Lower leg skin (tissue), 4 donors: ENCODE data around the gene KCNG2. TPM values are rescaled to one million over a fixed set of nuclear protein-coding genes. Genes with fewer than 3 reads are reported as not detected.
A peak's percentile ranks its signal among the peaks of the same experiment; 100 is the strongest.

Experiments used
- DNase-seq, 2 donors: peaks; one replicate each; pipeline ENCODE4 v3.0.0-alpha.2; 2019; ENCODE audit warnings: low spot score in 2 of 2
- H3K4me3 ChIP-seq: fragments of 200-600 bp; sonication (generic); 2 replicates; pipeline ENCODE4 v1.5.1; 2017; ENCODE audit warnings: mild to moderate bottlenecking, low read depth; ENCODE audit not compliant: poor library complexity, severe bottlenecking
- POLR2A ChIP-seq, 2 donors: fragments of 450-650 bp; IDR thresholded peaks; one replicate each; pipeline ENCODE4 v1.6.1; 2016 to 2017; ENCODE audit warnings: antibody characterized with exemption in 2 of 2, mild to moderate bottlenecking in 1 of 2, moderate library complexity in 1 of 2
- WGBS, 2 donors: methylation state at CpG; one replicate each; pipeline ENCODE4 v1.1.5; 2018; 5-methylcytosine and 5-hydroxymethylcytosine counted together
- intact Hi-C: fragments of 100-400 bp; cut with DNase I; formaldehyde crosslinking; loops from one replicate; pipeline ENCODE4 v1.15.0; 2023; ENCODE audit warnings: low total_unique reads
- total RNA-seq, 4 donors: library from RNA; depleted of rRNA; stranded (reverse); fragments of >200 nt; gene quantifications; one replicate each; pipeline ENCODE4 v1.1.0, GENCODE V29; 2016
- TF ChIP-seq, protein P1 (sequence below), 3 donors: fragments of 450-650 bp; IDR thresholded peaks; one replicate each; pipeline ENCODE4 v1.5.1; 2016; ENCODE audit warnings: antibody characterized with exemption in 3 of 3, mild to moderate bottlenecking in 3 of 3, moderate library complexity in 2 of 3

KCNG2 gene
- total RNA-seq, 4 donors from 2014 or later = 0.84 TPM; not detected in 3

DNA sequence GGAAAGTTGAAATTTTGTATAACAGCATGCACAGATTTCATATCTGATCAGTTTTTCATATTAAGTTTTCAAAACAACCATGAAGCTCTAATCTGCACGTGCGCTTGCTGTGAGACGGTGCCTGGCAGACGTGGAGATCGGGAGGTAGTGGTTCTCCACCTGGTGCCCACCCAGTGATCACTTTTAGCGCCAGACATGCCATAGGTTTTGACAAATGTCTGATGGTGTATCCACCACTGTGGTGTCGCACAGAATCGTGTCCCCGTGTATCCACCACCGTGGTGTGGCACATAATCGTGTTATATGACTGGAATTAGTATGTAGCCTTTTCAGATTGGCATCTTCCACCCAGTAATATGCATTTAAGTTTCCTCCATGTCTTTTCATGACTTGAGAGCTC, 40.9 kb upstream of the KCNG2 start:
- intact Hi-C loops = no loop called here
- 96% methylated on average over 11 of the region's 11 CpGs for WGBS, 2 donors
- DNase-seq = peak in 1 of 2 donors; percentile 64
- H3K4me3 ChIP-seq = no peak overlapping the region
- no peak for TF ChIP-seq POLR2A (IDR thresholded peaks at IDR 0.05)
- TF ChIP-seq, protein P1, sequence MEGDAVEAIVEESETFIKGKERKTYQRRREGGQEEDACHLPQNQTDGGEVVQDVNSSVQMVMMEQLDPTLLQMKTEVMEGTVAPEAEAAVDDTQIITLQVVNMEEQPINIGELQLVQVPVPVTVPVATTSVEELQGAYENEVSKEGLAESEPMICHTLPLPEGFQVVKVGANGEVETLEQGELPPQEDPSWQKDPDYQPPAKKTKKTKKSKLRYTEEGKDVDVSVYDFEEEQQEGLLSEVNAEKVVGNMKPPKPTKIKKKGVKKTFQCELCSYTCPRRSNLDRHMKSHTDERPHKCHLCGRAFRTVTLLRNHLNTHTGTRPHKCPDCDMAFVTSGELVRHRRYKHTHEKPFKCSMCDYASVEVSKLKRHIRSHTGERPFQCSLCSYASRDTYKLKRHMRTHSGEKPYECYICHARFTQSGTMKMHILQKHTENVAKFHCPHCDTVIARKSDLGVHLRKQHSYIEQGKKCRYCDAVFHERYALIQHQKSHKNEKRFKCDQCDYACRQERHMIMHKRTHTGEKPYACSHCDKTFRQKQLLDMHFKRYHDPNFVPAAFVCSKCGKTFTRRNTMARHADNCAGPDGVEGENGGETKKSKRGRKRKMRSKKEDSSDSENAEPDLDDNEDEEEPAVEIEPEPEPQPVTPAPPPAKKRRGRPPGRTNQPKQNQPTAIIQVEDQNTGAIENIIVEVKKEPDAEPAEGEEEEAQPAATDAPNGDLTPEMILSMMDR (IDR thresholded peaks at IDR 0.05) = no peak

GRCh38 chr18:79760348-79760747, 37.4 kb upstream of the KCNG2 start:
- no peak for DNase-seq
- no peak overlapping the region for H3K4me3 ChIP-seq
- 21 to 27% methylated on average over 1 of the region's 1 CpG for WGBS, 2 donors
- TF ChIP-seq POLR2A (IDR thresholded peaks at IDR 0.05) = no peak
- TF ChIP-seq, protein P1 (IDR thresholded peaks at IDR 0.05) = no peak
- intact Hi-C loops = no loop called here

GRCh38 chr18:79760881-79761280, 36.9 kb upstream of the KCNG2 start:
- H3K4me3 ChIP-seq = no peak overlapping the region
- DNase-seq = peak in 1 of 2 donors; percentile 10
- WGBS, 2 donors = 60 to 74% methylated on average over 1 of the region's 1 CpG
- TF ChIP-seq, protein P1 (IDR thresholded peaks at IDR 0.05) = no peak
- no peak for TF ChIP-seq POLR2A (IDR thresholded peaks at IDR 0.05)
- intact Hi-C loops = no loop called here

DNA sequence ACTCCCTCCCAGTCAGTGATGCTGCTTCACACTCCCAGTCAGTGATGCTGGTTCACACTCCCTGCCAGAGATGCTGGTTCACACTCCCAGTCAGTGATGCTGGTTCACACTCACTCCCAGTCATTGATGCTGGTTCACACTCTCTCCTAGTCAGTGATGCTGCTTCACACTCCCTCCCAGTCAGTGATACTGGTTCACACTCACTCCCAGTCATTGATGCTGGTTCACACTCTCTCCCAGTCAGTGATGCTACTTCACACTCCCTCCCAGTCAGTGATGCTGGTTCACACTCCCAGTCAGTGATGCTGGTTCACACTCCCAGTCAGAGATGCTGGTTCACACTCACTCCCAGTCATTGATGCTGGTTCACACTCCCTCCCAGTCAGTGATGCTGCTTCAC, 34.3 kb upstream of the KCNG2 start:
- intact Hi-C loops = no loop called here
- no peak overlapping the region for H3K4me3 ChIP-seq
- TF ChIP-seq, protein P1 (IDR thresholded peaks at IDR 0.05) = no peak
- TF ChIP-seq POLR2A (IDR thresholded peaks at IDR 0.05) = no peak
- peak in 1 of 2 donors; percentile 7 for DNase-seq

DNA sequence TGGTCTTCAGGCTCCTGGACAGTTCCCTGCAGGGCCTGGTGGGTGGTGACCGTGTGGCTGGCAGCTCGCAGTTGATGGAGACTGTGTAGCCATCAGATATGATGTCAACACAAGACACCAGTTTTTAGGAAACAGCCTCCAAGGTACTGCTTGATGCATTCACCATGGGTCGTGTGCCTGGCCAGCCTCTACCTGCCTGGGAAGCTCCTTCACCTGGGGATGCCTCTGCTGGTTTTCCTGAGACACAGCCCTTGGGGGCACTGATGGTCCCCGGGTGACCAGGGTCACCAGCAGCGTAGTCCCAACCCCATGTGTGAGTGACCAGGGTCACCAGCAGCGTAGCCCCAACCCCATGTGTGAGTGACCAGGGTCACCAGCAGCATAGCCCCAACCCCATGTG, 33.6 kb upstream of the KCNG2 start:
- DNase-seq = peak in 1 of 2 donors; percentile 7
- 73 to 87% methylated on average over 3 to 4 of the region's 6 CpGs for WGBS, 2 donors
- no peak overlapping the region for H3K4me3 ChIP-seq
- TF ChIP-seq POLR2A (IDR thresholded peaks at IDR 0.05) = no peak
- TF ChIP-seq, protein P1 (IDR thresholded peaks at IDR 0.05) = no peak
- intact Hi-C loops = no loop called here

DNA sequence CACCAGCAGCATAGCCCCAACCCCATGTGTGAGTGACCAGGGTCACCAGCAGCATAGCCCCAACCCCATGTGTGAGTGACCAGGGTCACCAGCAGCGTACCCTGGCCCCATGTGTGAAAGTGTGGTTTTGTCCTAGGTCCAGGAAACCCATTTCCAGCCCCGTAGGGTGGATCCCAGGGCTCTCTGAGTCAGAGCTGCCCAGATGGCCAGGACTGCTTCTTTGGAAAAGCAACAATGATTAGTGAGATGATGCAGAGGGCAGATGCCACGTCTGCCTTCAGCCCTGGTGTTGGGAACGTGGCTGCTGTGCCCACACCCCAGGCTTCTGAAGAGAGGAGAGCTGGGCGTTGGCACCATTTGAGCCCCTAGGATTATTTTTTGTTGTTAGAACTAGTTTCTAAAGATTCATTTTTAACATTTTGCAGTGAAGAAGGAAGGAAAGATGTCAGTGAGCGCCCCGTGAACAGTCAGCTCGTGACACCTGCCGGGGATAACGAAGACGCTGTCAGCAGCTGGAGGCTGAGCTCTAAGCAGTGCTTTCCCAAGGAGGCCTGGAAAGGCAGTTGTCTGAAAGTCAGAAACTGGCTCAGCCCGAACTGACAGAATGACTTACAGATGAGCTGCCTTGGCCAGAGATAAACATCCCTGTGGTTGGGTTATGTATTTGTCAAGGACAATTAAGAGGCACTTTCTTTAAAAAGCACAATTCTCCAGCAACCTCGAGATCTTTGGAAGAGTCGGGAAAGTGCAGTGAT, 32.1 kb upstream of the KCNG2 start:
- intact Hi-C loops = no loop called here
- peak in 1 of 2 donors; percentile 40 for DNase-seq
- no peak overlapping the region for H3K4me3 ChIP-seq
- WGBS, 2 donors = 48 to 56% methylated on average over 13 of the region's 14 CpGs
- TF ChIP-seq, protein P1 (IDR thresholded peaks at IDR 0.05) = no peak
- no peak for TF ChIP-seq POLR2A (IDR thresholded peaks at IDR 0.05)
